ENCODE data around the gene PGAM2. TPM values are rescaled to one million over a fixed set of nuclear protein-coding genes. Genes with fewer than 3 reads are reported as not detected.
A peak's percentile ranks its signal among the peaks of the same experiment; 100 is the strongest.

Gene PGAM2
- total and polyA plus RNA-seq, 8 donors, result 0.92 to 5.8 (median 3.7) TPM; not detected in 4

- no peak for TF ChIP-seq POLR2A (IDR thresholded peaks at IDR 0.05)
- no peak for TF ChIP-seq EP300 (IDR thresholded peaks at IDR 0.05)
- TF ChIP-seq POLR2AphosphoS5 (IDR thresholded peaks at IDR 0.05), result no peak
- no peak for TF ChIP-seq CTCF (IDR thresholded peaks at IDR 0.05)
- Histone ChIP-seq H3K27me3 (peaks cover 0 to 41% (median 28%) of the 10 kb centered on the region in 3 donors), H3K36me3 (peaks cover 0 to 57% (median 52%) of the 10 kb centered on the region in 4 donors), H3K4me3 (peak overlapping the region in 2 of 4 donors; percentile 46 to 61), H3K4me1 (peaks cover 5 to 64% (median 35%) of the 10 kb centered on the region in 4 donors), H3K27ac (peak overlapping the region in 4 of 5 donors; percentile 84 to 93 (median 90)), H3K9me3 (no peaks in the 10 kb centered on the region)
- 73 to 89% (median 87%) methylated on average over 4 to 18 of the region's 18 CpGs for WGBS, 5 donors
- intact Hi-C loops (cut with DNase I; ENCODE audit: low total_unique reads), result no loop called here
- no peak for DNase-seq
Observed at GRCh38 chr7:44107116-44107960, 42.0 kb upstream of the PGAM2 start.

GRCh38 chr7:44106311-44107065 is 41.1 kb upstream of the PGAM2 start:
- TF ChIP-seq CTCF (IDR thresholded peaks at IDR 0.05) (no peak), EP300 (IDR thresholded peaks at IDR 0.05) (no peak), POLR2AphosphoS5 (IDR thresholded peaks at IDR 0.05) (no peak), POLR2A (IDR thresholded peaks at IDR 0.05) (no peak)
- H3K27ac ChIP-seq, result peak overlapping the region in 4 of 5 donors; percentile 84 to 93 (median 90)
- H3K27me3 ChIP-seq, result peaks cover 0 to 41% (median 28%) of the 10 kb centered on the region in 3 donors
- H3K4me3 ChIP-seq, result peak overlapping the region; percentile 46 to 61 (median 54)
- DNase-seq, result no peak
- peaks cover 0 to 48% (median 44%) of the 10 kb centered on the region in 4 donors for H3K36me3 ChIP-seq
- no peaks in the 10 kb centered on the region for H3K9me3 ChIP-seq
- H3K4me1 ChIP-seq, result peaks cover 5 to 56% (median 35%) of the 10 kb centered on the region in 4 donors
- 78 to 89% (median 86%) methylated on average over 9 to 10 of the region's 10 CpGs for WGBS, 5 donors
- intact Hi-C loops (cut with DNase I; ENCODE audit: low total_unique reads), result no loop called here

GRCh38 chr7:44105832-44106231 is 40.5 kb upstream of the PGAM2 start:
- WGBS, 5 donors, result 58 to 86% (median 62%) methylated on average over 2 of the region's 2 CpGs
- no peaks in the 10 kb centered on the region for H3K9me3 ChIP-seq
- no peak for DNase-seq
- H3K27me3 ChIP-seq, result peaks cover 0 to 41% (median 28%) of the 10 kb centered on the region in 3 donors
- TF ChIP-seq EP300 (IDR thresholded peaks at IDR 0.05) (no peak), CTCF (IDR thresholded peaks at IDR 0.05) (no peak), POLR2A (IDR thresholded peaks at IDR 0.05) (no peak), POLR2AphosphoS5 (IDR thresholded peaks at IDR 0.05) (no peak)
- peaks cover 5 to 56% (median 35%) of the 10 kb centered on the region in 4 donors for H3K4me1 ChIP-seq
- H3K4me3 ChIP-seq, result peak overlapping the region; percentile 46 to 61 (median 54)
- peaks cover 0 to 42% (median 37%) of the 10 kb centered on the region in 4 donors for H3K36me3 ChIP-seq
- intact Hi-C loops (cut with DNase I; ENCODE audit: low total_unique reads), result no loop called here
- peak overlapping the region in 4 of 5 donors; percentile 84 to 93 (median 90) for H3K27ac ChIP-seq
